Measurements from ENCODE around the gene ACTR1B. TPM values are rescaled to one million over a fixed set of nuclear protein-coding genes. Genes with fewer than 3 reads are reported as not detected.

ACTR1B gene
- polyA plus RNA-seq, 1 of the 3 experiments (the other 2 are of a cell fraction): 51.5 TPM

DNA sequence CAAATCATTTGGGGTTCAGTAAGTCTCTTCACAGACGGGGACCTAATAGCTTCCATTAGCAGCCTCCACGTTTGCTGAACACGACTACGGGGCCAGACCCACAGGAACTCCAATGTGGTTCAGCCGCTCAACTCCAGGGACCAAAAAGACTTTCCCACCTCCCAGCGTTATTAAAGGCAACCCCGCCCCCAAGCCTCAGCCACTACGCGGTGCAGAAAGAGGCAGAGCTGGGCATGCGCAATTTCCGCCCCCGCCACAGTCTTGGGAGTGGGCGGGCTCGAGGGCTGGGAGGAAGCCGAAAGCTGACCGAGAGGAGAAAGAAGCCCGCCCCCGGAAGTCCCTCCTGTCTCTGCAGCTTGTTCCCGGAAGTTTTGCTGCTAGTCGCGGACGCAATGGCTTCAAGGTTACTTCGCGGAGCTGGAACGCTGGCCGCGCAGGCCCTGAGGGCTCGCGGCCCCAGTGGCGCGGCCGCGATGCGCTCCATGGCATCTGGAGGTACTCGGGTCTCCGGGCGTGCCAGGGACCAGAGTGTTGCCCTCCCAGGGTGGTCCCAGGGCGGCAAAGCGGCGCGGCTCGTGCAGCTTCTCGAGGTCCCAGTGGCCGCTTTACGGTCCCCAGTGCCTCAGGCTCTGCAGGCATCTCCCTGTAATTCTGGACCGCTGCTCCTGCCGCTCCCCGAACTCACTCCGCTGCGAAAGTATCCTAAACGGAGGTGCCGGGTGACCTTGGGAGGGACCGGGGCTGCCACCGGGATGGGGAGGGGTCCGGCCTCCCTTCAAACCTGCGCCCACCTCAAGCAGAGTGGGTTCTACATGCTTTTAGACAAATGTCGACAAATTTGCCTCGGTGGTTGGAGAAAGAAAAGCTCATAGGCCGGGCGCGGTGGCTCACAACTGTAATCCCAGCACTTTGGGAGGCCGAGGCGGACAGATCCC, 17.9 kb downstream of the ACTR1B start, which contains the start of gene COX5B:
Gene COX5B (plus strand): TSS at position 368 of the 935 bp plus-strand sequence. CDS start 25 bp downstream, at position 393.
- peak within 1 kb of the TSS; percentile 96 for H3K9ac ChIP-seq
- DNase-seq: peak; percentile 98
- ChIA-PET POLR2A (interaction anchor here (0.6 to 2.0 kb wide), 5 partner anchors 8 to 55 kb away, joined by 3 to 26 read pairs (median 8); partner anchors contain the start of gene ACTR1B), CTCF (interaction anchor here (0.9 to 2.7 kb wide), 7 partner anchors 10 to 55 kb away, joined by 3 to 12 read pairs (median 5); partner anchors contain the start of gene ACTR1B)
- H3F3A ChIP-seq (replicated peaks; ENCODE audit: insufficient read depth): no peaks in the 10 kb centered on the region
- peak within 1 kb of the TSS; percentile 98 for H3K4me3 ChIP-seq (ENCODE audit: low read depth in 2 of 2, low read length in 1 of 2)
- peak; percentile 79 for TF ChIP-seq MXI1 (IDR thresholded peaks at IDR 0.05; ENCODE audit: low read depth, low read length)
- TF ChIP-seq RFX5 (IDR thresholded peaks at IDR 0.05; ENCODE audit: low read length): peak; percentile 63; the same call in 1 of the 2 replicates
- TF ChIP-seq, protein P1, sequence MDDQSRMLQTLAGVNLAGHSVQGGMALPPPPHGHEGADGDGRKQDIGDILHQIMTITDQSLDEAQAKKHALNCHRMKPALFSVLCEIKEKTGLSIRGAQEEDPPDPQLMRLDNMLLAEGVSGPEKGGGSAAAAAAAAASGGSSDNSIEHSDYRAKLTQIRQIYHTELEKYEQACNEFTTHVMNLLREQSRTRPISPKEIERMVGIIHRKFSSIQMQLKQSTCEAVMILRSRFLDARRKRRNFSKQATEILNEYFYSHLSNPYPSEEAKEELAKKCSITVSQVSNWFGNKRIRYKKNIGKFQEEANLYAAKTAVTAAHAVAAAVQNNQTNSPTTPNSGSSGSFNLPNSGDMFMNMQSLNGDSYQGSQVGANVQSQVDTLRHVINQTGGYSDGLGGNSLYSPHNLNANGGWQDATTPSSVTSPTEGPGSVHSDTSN (IDR thresholded peaks at IDR 0.05): no peak
- peak; percentile 98 for TF ChIP-seq TAF1 (IDR thresholded peaks at IDR 0.05; ENCODE audit: borderline replicate concordance, low read depth, low read length)
- peak; percentile 45; the same call in 1 of the 2 replicates for TF ChIP-seq SIN3A (IDR thresholded peaks at IDR 0.05; ENCODE audit: borderline replicate concordance, low read depth, low read length)
- peak; percentile 90 for TF ChIP-seq GABPA (IDR thresholded peaks at IDR 0.05; ENCODE audit: low read depth)
- peak; percentile 85 for TF ChIP-seq ELF1 (IDR thresholded peaks at IDR 0.05)
- peak; percentile 86 for TF ChIP-seq NRF1 (IDR thresholded peaks at IDR 0.05; ENCODE audit: low read depth, low read length)
- TF ChIP-seq RAD21 (IDR thresholded peaks at IDR 0.05; ENCODE audit: low read length): no peak
- TF ChIP-seq SMC3 (IDR thresholded peaks at IDR 0.05; ENCODE audit: low read depth, low read length): peak; percentile 26; the same call in 1 of the 2 replicates
- TF ChIP-seq NFIC (IDR thresholded peaks at IDR 0.05; ENCODE audit: borderline replicate concordance): no peak
- TF ChIP-seq YY1 (IDR thresholded peaks at IDR 0.05; ENCODE audit: low read depth): peak; percentile 80; the same call in 1 of the 2 replicates
- peak; percentile 96 for TF ChIP-seq POLR2AphosphoS5 (IDR thresholded peaks at IDR 0.05; ENCODE audit: low read depth, low read length)
- TF ChIP-seq FOXJ3 (CRISPR knock-in tag; IDR thresholded peaks at IDR 0.05): no peak
- peak; percentile 66 for TF ChIP-seq CHD2 (IDR thresholded peaks at IDR 0.05; ENCODE audit: low read length, partially characterized antibody)
- H3K4me1 ChIP-seq (ENCODE audit: control insufficient read depth in 1 of 2, insufficient read depth in 2 of 2, low read depth in 1 of 2, low read length in 1 of 2): peaks cover 0 to 16% of the 10 kb centered on the region in 2 experiments; a peak in 2 of 4 replicates
- H3K27ac ChIP-seq (ENCODE audit: low read depth in 2 of 2, low read length in 1 of 2): peak within 1 kb of the TSS; percentile 68 to 87; a peak in 3 of 4 replicates
- WGBS (ENCODE audit: low lambda C conversion rate): 1% methylated on average over 30 of the region's 63 CpGs
- H3K9me3 ChIP-seq: no peaks in the 10 kb centered on the region
- peak within 1 kb of the TSS; percentile 93 for H3K4me2 ChIP-seq
- peak within 1 kb of the TSS; percentile 96 for H2AFZ ChIP-seq (ENCODE audit: low read depth)
- peaks cover 18% of the 10 kb centered on the region for H3K79me2 ChIP-seq (ENCODE audit: insufficient read depth)
- no peaks in the 10 kb centered on the region for H3K27me3 ChIP-seq (ENCODE audit: insufficient read depth)
- peaks cover 30 to 32% of the 10 kb centered on the region in 2 experiments for H3K36me3 ChIP-seq (replicated peaks in 1 of 2; ENCODE audit: control insufficient read depth in 1 of 2, insufficient read depth in 2 of 2, low read length in 1 of 2)
- no peaks in the 10 kb centered on the region for H4K20me1 ChIP-seq (ENCODE audit: insufficient read depth)
- H3K9me2 ChIP-seq: no peaks in the 10 kb centered on the region
